GM12801 (cell line): ENCODE results near the gene GK2.

Experiments
- CTCF ChIP-seq: IDR thresholded peaks from one replicate; pipeline ENCODE4 v1.5.1; 2011; ENCODE audit warnings: control low read depth; ENCODE audit not compliant: insufficient read length; ENCODE audit errors: extremely low read depth

Gene GK2

GRCh38 chr4:79385641-79386040, 22.4 kb downstream of the GK2 start:
- no peak for TF ChIP-seq CTCF

GRCh38 chr4:79381161-79381560, 26.9 kb downstream of the GK2 start:
- no peak for TF ChIP-seq CTCF

- no peak for TF ChIP-seq CTCF
Observed at GRCh38 chr4:79370026-79370425, 38.0 kb downstream of the GK2 start.

GRCh38 chr4:79367096-79367495, 40.9 kb downstream of the GK2 start:
- no peak for TF ChIP-seq CTCF

GRCh38 chr4:79366422-79366821, 41.6 kb downstream of the GK2 start:
- no peak for TF ChIP-seq CTCF

GRCh38 chr4:79364061-79364460, 44.0 kb downstream of the GK2 start:
- no peak for TF ChIP-seq CTCF

GRCh38 chr4:79362626-79363025, 45.4 kb downstream of the GK2 start:
- no peak for TF ChIP-seq CTCF

GRCh38 chr4:79360006-79360405, 48.0 kb downstream of the GK2 start:
- no peak for TF ChIP-seq CTCF
